ENCODE data around the gene RAD18.

RAD18 gene

GRCh38 chr3:8964436-8965370 is 1.4 kb upstream of the RAD18 start:
- DNase-seq = no peak

GRCh38 chr3:8962226-8962861 is 928 bp downstream of the RAD18 start:
- DNase-seq = no peak

- DNase-seq = no peak
Observed at GRCh38 chr3:8959668-8960067, 3.6 kb downstream of the RAD18 start.

GRCh38 chr3:8954938-8955763 is 8.1 kb downstream of the RAD18 start:
- no peak for DNase-seq

GRCh38 chr3:8953313-8953712 is 10.0 kb downstream of the RAD18 start:
- no peak for DNase-seq

- DNase-seq = no peak
Observed at GRCh38 chr3:8952130-8952529, 11.1 kb downstream of the RAD18 start.

GRCh38 chr3:8945890-8946600 is 17.2 kb downstream of the RAD18 start:
- no peak for DNase-seq

GRCh38 chr3:8942746-8943488 is 20.4 kb downstream of the RAD18 start:
- DNase-seq = no peak

GRCh38 chr3:8942115-8942514 is 21.2 kb downstream of the RAD18 start:
- DNase-seq = no peak

GRCh38 chr3:8938021-8938420 is 25.3 kb downstream of the RAD18 start:
- DNase-seq = no peak

GRCh38 chr3:8937064-8938020 is 25.9 kb downstream of the RAD18 start:
- DNase-seq = no peak

GRCh38 chr3:8932507-8932906 is 30.8 kb downstream of the RAD18 start:
- DNase-seq = no peak

GRCh38 chr3:8931342-8931741 is 31.9 kb downstream of the RAD18 start:
- no peak for DNase-seq

GRCh38 chr3:8929860-8930259 is 33.4 kb downstream of the RAD18 start:
- DNase-seq = no peak

- no peak for DNase-seq
Observed at GRCh38 chr3:8914491-8914890, 48.8 kb downstream of the RAD18 start.

GRCh38 chr3:8911781-8912180 is 51.5 kb downstream of the RAD18 start:
- DNase-seq = no peak

- DNase-seq = no peak
Observed at GRCh38 chr3:8909160-8909559, 54.1 kb downstream of the RAD18 start.

GRCh38 chr3:8903191-8903590 is 60.1 kb downstream of the RAD18 start:
- no peak for DNase-seq

GRCh38 chr3:8900869-8901268 is 62.4 kb downstream of the RAD18 start:
- no peak for DNase-seq

GRCh38 chr3:8899876-8900460 is 63.3 kb downstream of the RAD18 start:
- DNase-seq = no peak
